ES-I3 (cell line): Measurements from ENCODE around the gene SLC6A17.

ENCODE experiments used
- H3K36me3 ChIP-seq: 2 replicates; pipeline ENCODE4 v1.6.1; 2013; ENCODE audit warnings: mild to moderate bottlenecking, low read length, control low read depth, moderate library complexity; ENCODE audit not compliant: insufficient read depth
- H3K4me1 ChIP-seq: 2 replicates; pipeline ENCODE4 v1.6.1; 2013; ENCODE audit warnings: mild to moderate bottlenecking, control low read depth, low read length; ENCODE audit not compliant: insufficient read depth
- H3K9ac ChIP-seq: 2 replicates; pipeline ENCODE4 v1.6.1; 2013; ENCODE audit warnings: low read depth, mild to moderate bottlenecking, low read length, moderate library complexity
- H3K9me3 ChIP-seq: 2 replicates; pipeline ENCODE4 v1.6.1; 2013; ENCODE audit warnings: mild to moderate bottlenecking, low read length, moderate library complexity; ENCODE audit not compliant: control insufficient read depth, insufficient read depth

The SLC6A17 gene

GRCh38 chr1:110150330-110151174, at the start of gene SLC6A17:
TSS of gene SLC6A17 (plus strand) at chr1:110150494. CDS start at chr1:110166930, 16,436 bp downstream.
- H3K4me1 ChIP-seq = no peaks in the 10 kb centered on the region
- H3K9me3 ChIP-seq = no peaks in the 10 kb centered on the region
- H3K36me3 ChIP-seq = no peaks in the 10 kb centered on the region; the same call in 1 of the 2 replicates
- peak within 1 kb of the TSS; percentile 51; the same call in 1 of the 2 replicates for H3K9ac ChIP-seq

- no peak overlapping the region for H3K9ac ChIP-seq
- no peaks in the 10 kb centered on the region for H3K36me3 ChIP-seq
- H3K4me1 ChIP-seq = no peaks in the 10 kb centered on the region
- H3K9me3 ChIP-seq = no peaks in the 10 kb centered on the region
Measured at GRCh38 chr1:110102081-110102480, 48.2 kb upstream of the SLC6A17 start.

GRCh38 chr1:110106013-110106941, 44.0 kb upstream of the SLC6A17 start:
- H3K4me1 ChIP-seq = no peaks in the 10 kb centered on the region
- H3K9me3 ChIP-seq = no peaks in the 10 kb centered on the region
- no peaks in the 10 kb centered on the region for H3K36me3 ChIP-seq
- H3K9ac ChIP-seq = no peak overlapping the region

- no peak overlapping the region for H3K9ac ChIP-seq
- no peaks in the 10 kb centered on the region for H3K4me1 ChIP-seq
- no peaks in the 10 kb centered on the region for H3K9me3 ChIP-seq
- no peaks in the 10 kb centered on the region for H3K36me3 ChIP-seq
Measured at GRCh38 chr1:110107867-110108469, 42.3 kb upstream of the SLC6A17 start.

GRCh38 chr1:110111081-110111480, 39.2 kb upstream of the SLC6A17 start:
- Histone ChIP-seq H3K9me3 (no peaks in the 10 kb centered on the region), H3K4me1 (no peaks in the 10 kb centered on the region), H3K9ac (no peak overlapping the region), H3K36me3 (no peaks in the 10 kb centered on the region)

- Histone ChIP-seq H3K9me3 (no peaks in the 10 kb centered on the region), H3K36me3 (no peaks in the 10 kb centered on the region), H3K4me1 (no peaks in the 10 kb centered on the region), H3K9ac (no peak within 1 kb of the TSS)
Measured at GRCh38 chr1:110112143-110112542, 38.2 kb upstream of the SLC6A17 start, which contains the start of gene UBL4B. TSS of gene UBL4B (plus strand) at chr1:110112443. CDS start at chr1:110112535, 92 bp downstream.

- H3K9ac ChIP-seq = no peak overlapping the region
- no peaks in the 10 kb centered on the region for H3K4me1 ChIP-seq
- no peaks in the 10 kb centered on the region for H3K9me3 ChIP-seq
- no peaks in the 10 kb centered on the region for H3K36me3 ChIP-seq
Measured at GRCh38 chr1:110112656-110113055, 37.6 kb upstream of the SLC6A17 start.

GRCh38 chr1:110113551-110113950, 36.7 kb upstream of the SLC6A17 start:
- Histone ChIP-seq H3K9ac (no peak overlapping the region), H3K4me1 (no peaks in the 10 kb centered on the region), H3K36me3 (no peaks in the 10 kb centered on the region), H3K9me3 (no peaks in the 10 kb centered on the region)

- Histone ChIP-seq H3K4me1 (no peaks in the 10 kb centered on the region), H3K9me3 (no peaks in the 10 kb centered on the region), H3K36me3 (no peaks in the 10 kb centered on the region), H3K9ac (no peak overlapping the region)
Measured at GRCh38 chr1:110114173-110114572, 36.1 kb upstream of the SLC6A17 start.

GRCh38 chr1:110114784-110115183, 35.5 kb upstream of the SLC6A17 start:
- H3K9me3 ChIP-seq = no peaks in the 10 kb centered on the region
- H3K36me3 ChIP-seq = no peaks in the 10 kb centered on the region
- no peak overlapping the region for H3K9ac ChIP-seq
- no peaks in the 10 kb centered on the region for H3K4me1 ChIP-seq

GRCh38 chr1:110118636-110119396, 31.5 kb upstream of the SLC6A17 start:
- Histone ChIP-seq H3K9me3 (no peaks in the 10 kb centered on the region), H3K36me3 (no peaks in the 10 kb centered on the region), H3K9ac (no peak overlapping the region), H3K4me1 (no peaks in the 10 kb centered on the region)

- no peaks in the 10 kb centered on the region for H3K36me3 ChIP-seq
- H3K9ac ChIP-seq = no peak overlapping the region
- H3K9me3 ChIP-seq = no peaks in the 10 kb centered on the region
- no peaks in the 10 kb centered on the region for H3K4me1 ChIP-seq
Measured at GRCh38 chr1:110119843-110120242, 30.5 kb upstream of the SLC6A17 start.

- Histone ChIP-seq H3K9me3 (no peaks in the 10 kb centered on the region), H3K36me3 (no peaks in the 10 kb centered on the region), H3K4me1 (no peaks in the 10 kb centered on the region), H3K9ac (no peak overlapping the region)
Measured at GRCh38 chr1:110120960-110121561, 29.2 kb upstream of the SLC6A17 start.
